ENCODE measurements around the gene SYVN1. TPM values are rescaled to one million over a fixed set of nuclear protein-coding genes. Genes with fewer than 3 reads are reported as not detected.

SYVN1 gene
- total RNA-seq, 1 experiment from 2014 or later: 51.5 TPM

- ChIA-PET CTCF (no interaction called here), POLR2A (ENCODE audit: unreplicated experiment) (no interaction called here)
- Histone ChIP-seq H3K4me2 (no peak overlapping the region), H2AFZ (no peak overlapping the region), H3K27me3 (ENCODE audit: insufficient read depth, low read depth) (no peaks in the 10 kb centered on the region), H3K79me2 (ENCODE audit: low read depth) (peaks cover 17% of the 10 kb centered on the region), H3K9me2 (ENCODE audit: insufficient read depth) (no peaks in the 10 kb centered on the region), H3K27ac (no peak overlapping the region), H4K20me1 (ENCODE audit: insufficient read depth) (no peaks in the 10 kb centered on the region; the same call in 1 of the 2 replicates), H3F3A (ENCODE audit: insufficient read depth, low read depth) (peaks cover 36% of the 10 kb centered on the region), H3K9me3 (ENCODE audit: insufficient read depth, low read depth) (no peaks in the 10 kb centered on the region), H3K36me3 (ENCODE audit: low read depth) (no peaks in the 10 kb centered on the region), H3K4me1 (replicated peaks; ENCODE audit: insufficient read depth) (peaks cover 14% of the 10 kb centered on the region), H3K4me3 (no peak overlapping the region)
- no peak for TF ChIP-seq CTCF (conservative IDR thresholded peaks at IDR 0.05)
- TF ChIP-seq EZH2 (IDR thresholded peaks at IDR 0.05; ENCODE audit: low read depth): no peak
- DNase-seq: no peak
- no TSS peak for BruUV-seq (replicated peaks)
- intact Hi-C loops (cut with micrococcal nuclease; ENCODE audit: unreplicated experiment): no loop called here
Measured at GRCh38 chr11:65104628-65105027, 29.7 kb downstream of the SYVN1 start.

GRCh38 chr11:65103476-65103875 is 30.8 kb downstream of the SYVN1 start:
- ChIA-PET CTCF (interaction anchor here (0.7 kb wide), 1 partner anchor 520 kb away, joined by 4 read pairs; no protein-coding TSS in a partner anchor), POLR2A (ENCODE audit: unreplicated experiment) (no interaction called here)
- no peaks in the 10 kb centered on the region for H3K9me2 ChIP-seq (ENCODE audit: insufficient read depth)
- H3K4me2 ChIP-seq: no peak overlapping the region
- H2AFZ ChIP-seq: no peak overlapping the region
- intact Hi-C loops (cut with micrococcal nuclease; ENCODE audit: unreplicated experiment): no loop called here
- 0 out of 2 replicates have a peak, but pooled peaks cover 2% of the 10 kb centered on the region for H3K36me3 ChIP-seq (ENCODE audit: low read depth)
- peaks cover 29% of the 10 kb centered on the region for H3K79me2 ChIP-seq (ENCODE audit: low read depth)
- TF ChIP-seq CTCF (conservative IDR thresholded peaks at IDR 0.05): no peak
- no peak for TF ChIP-seq EZH2 (IDR thresholded peaks at IDR 0.05; ENCODE audit: low read depth)
- H3K9me3 ChIP-seq (ENCODE audit: insufficient read depth, low read depth): no peaks in the 10 kb centered on the region
- DNase-seq: no peak
- H3K4me1 ChIP-seq (replicated peaks; ENCODE audit: insufficient read depth): peaks cover 8% of the 10 kb centered on the region
- no peak overlapping the region for H3K27ac ChIP-seq
- no TSS peak for BruUV-seq (replicated peaks)
- H3F3A ChIP-seq (ENCODE audit: insufficient read depth, low read depth): peaks cover 26% of the 10 kb centered on the region
- H3K4me3 ChIP-seq: no peak overlapping the region
- no peaks in the 10 kb centered on the region for H3K27me3 ChIP-seq (ENCODE audit: insufficient read depth, low read depth)
- no peaks in the 10 kb centered on the region; the same call in 1 of the 2 replicates for H4K20me1 ChIP-seq (ENCODE audit: insufficient read depth)

GRCh38 chr11:65102142-65103095 is 31.9 kb downstream of the SYVN1 start:
- intact Hi-C loops (cut with micrococcal nuclease; ENCODE audit: unreplicated experiment): no loop called here
- peaks cover 39% of the 10 kb centered on the region for H3K79me2 ChIP-seq (ENCODE audit: low read depth)

More at GRCh38 chr11:65102142-65103095, 31.9 kb downstream of the SYVN1 start:
- BruUV-seq (replicated peaks): no TSS peak
- Histone ChIP-seq H3K4me1 (replicated peaks; ENCODE audit: insufficient read depth) (peaks cover 10% of the 10 kb centered on the region), H3K27ac (no peak overlapping the region), H3K4me3 (no peak overlapping the region), H3K27me3 (ENCODE audit: insufficient read depth, low read depth) (no peaks in the 10 kb centered on the region), H3K36me3 (ENCODE audit: low read depth) (0 out of 2 replicates have a peak, but pooled peaks cover 6% of the 10 kb centered on the region), H3F3A (ENCODE audit: insufficient read depth, low read depth) (peaks cover 27% of the 10 kb centered on the region), H3K9me2 (ENCODE audit: insufficient read depth) (no peaks in the 10 kb centered on the region), H3K9me3 (ENCODE audit: insufficient read depth, low read depth) (no peaks in the 10 kb centered on the region), H2AFZ (no peak overlapping the region), H3K4me2 (no peak overlapping the region), H4K20me1 (ENCODE audit: insufficient read depth) (no peaks in the 10 kb centered on the region; the same call in 1 of the 2 replicates)
- DNase-seq: no peak
- TF ChIP-seq CTCF (conservative IDR thresholded peaks at IDR 0.05) (no peak), EZH2 (IDR thresholded peaks at IDR 0.05; ENCODE audit: low read depth) (no peak)
- POLR2A ChIA-PET (ENCODE audit: unreplicated experiment): interaction anchor here (0.5 to 1.1 kb wide), 3 partner anchors 14 to 184 kb away, joined by 3 to 5 read pairs (median 3); no protein-coding TSS in a partner anchor
- CTCF ChIA-PET: interaction anchor here (0.7 kb wide), 2 partner anchors 519 to 724 kb away, joined by 4 to 15 read pairs; no protein-coding TSS in a partner anchor
